SW 1271 (cell line): ENCODE results near the gene FBF1.
"Not testable (repeated sequence)": the region's sequence is repeated elsewhere in the genome, so short reads cannot be mapped to it uniquely, and the experiment has no call there.

Experiments used
- DNase-seq, 2 experiments: peaks; one replicate each; lab custom pipeline; 2025; lab: John Stamatoyannopoulos, UW

FBF1 gene

GRCh38 chr17:75876190-75876937 lies 64.5 kb downstream of the FBF1 start:
- peak in 1 of 2 experiments; percentile 39 for DNase-seq

- peak in 1 of 2 experiments; percentile 42 for DNase-seq
These were observed 65.0 kb downstream of the FBF1 start for GRCh38 chr17:75875940-75876189.

- peak in 1 of 2 experiments; percentile 42 for DNase-seq
These were observed 65.5 kb downstream of the FBF1 start for GRCh38 chr17:75875182-75875939.

- no peak for DNase-seq
These were observed 66.3 kb downstream of the FBF1 start for GRCh38 chr17:75874323-75875181.

- DNase-seq = no peak
These were observed 67.1 kb downstream of the FBF1 start for GRCh38 chr17:75873587-75874322.

- DNase-seq = peak in 1 of 2 experiments; percentile 63
These were observed 68.1 kb downstream of the FBF1 start for GRCh38 chr17:75872434-75873351.

- not testable (repeated sequence) for DNase-seq
These were observed 70.6 kb downstream of the FBF1 start for GRCh38 chr17:75870228-75870627.

GRCh38 chr17:75869282-75870141 lies 71.3 kb downstream of the FBF1 start:
- no peak for DNase-seq

GRCh38 chr17:75868730-75869281 lies 72.0 kb downstream of the FBF1 start:
- DNase-seq = not testable (repeated sequence)

- not testable (repeated sequence) for DNase-seq
These were observed 75.2 kb downstream of the FBF1 start for GRCh38 chr17:75865404-75866188.

- DNase-seq = not testable (repeated sequence)
These were observed 76.0 kb downstream of the FBF1 start for GRCh38 chr17:75864887-75865286.

GRCh38 chr17:75864448-75864871 lies 76.4 kb downstream of the FBF1 start:
- no peak for DNase-seq

- no peak for DNase-seq
These were observed 78.9 kb downstream of the FBF1 start for GRCh38 chr17:75861927-75862317.
